HG03342 (cell line): ENCODE measurements around the gene PAX9.

Source experiments
- ATAC-seq: cut with Tn5 transposase; IDR thresholded peaks from one replicate; pipeline ENCODE4 v1.9.1; 2021; ENCODE audit warnings: mild to moderate bottlenecking, moderate library complexity; ENCODE audit not compliant: unreplicated experiment

The PAX9 gene

DNA sequence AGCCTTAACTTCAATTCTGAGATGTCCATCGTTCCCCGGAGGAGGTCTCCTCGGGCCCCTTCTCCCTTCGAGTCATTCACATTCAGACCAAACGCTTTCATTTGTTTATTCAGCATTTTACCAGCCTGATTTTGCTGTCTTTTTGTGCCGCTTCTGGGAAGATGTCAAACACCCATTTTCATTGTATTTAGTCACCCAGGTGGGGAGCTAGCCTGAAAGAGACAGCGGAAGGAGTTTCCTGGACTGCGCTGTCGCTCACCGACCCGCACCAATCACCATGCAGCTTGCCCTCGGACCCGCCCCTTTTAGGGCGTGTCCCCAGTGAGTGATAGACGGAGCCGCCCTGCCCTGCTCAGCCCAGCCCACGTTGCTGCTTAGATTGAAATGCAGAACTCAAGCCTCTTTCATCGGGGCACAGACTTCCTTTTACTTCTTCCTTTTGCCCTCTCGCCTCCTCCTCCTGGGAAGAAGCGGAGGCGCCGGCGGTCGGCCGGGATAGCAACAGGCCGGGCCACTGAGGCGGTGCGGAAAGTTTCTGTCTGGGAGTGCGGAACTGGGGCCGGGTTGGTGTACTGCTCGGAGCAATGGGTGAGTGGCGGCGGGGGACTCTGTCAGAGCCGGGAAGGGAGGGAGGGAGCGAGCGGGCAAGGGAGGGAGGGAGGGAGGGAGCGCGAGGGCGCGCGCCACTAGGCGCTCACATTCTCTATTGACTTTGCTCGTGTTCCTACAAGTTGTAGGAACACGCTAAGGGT, at the start of gene PAX9:
TSS of gene PAX9 (plus strand) at position 355 of the 752 bp plus-strand sequence. CDS start at position 585, 230 bp downstream.
- ATAC-seq: no peak

DNA sequence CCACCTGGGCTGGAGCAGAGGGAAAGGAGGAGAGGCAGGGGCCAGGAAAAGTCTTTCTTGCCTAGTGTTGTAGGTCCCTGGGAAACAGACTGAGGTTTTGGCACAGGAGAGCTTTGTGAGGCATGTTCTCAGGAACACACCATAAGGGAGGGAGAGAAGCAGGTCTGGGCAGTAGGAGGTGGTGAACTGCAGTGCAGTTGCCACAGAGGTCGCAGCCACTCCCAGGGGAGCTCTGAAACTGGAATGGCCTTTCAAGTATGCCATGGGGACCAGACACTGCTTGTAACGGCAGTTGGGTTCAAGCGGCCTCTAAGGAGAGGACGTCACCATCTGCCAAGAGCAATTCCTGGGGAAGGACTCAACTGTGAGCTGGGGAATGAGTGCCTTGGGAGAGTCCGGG, 43.8 kb upstream of the PAX9 start:
- no peak for ATAC-seq

DNA sequence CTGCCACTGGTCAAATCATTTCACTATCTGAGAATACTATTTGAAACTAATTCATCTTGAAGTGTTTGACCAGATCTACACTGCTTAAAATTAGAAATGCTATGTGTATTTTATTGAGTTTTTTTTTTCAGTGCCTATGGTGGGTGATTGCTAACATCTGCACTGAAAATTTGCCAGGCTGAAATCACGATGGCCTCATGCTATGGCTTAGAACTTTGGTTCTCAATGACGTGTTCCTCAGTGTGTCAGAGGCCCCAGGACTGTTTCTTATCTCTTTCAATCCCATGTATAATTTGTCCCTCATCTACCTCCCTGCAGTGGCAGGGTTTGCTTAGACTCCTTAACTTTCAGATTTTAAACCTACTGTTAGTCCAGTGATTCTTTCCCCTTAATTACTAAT, 43.0 kb upstream of the PAX9 start:
- ATAC-seq: no peak

DNA sequence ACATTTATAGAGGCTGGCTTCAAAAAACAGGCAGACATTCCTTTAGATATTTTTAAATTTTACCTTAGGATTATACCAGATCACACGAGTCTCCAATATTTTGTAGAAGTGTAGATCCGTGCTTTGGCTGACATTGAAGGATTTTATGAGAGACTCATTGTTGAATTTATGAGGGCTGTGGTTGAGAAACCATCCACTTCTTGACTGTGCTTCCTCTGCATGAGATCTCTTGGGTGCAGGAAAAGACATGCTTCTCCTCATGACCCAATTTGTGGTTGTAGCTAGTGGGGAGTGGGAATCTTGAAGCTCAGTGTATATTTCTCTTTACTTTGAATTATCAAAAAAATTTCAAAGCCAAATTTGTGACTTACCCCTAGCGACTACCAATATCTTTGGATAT, 42.5 kb upstream of the PAX9 start:
- no peak for ATAC-seq

DNA sequence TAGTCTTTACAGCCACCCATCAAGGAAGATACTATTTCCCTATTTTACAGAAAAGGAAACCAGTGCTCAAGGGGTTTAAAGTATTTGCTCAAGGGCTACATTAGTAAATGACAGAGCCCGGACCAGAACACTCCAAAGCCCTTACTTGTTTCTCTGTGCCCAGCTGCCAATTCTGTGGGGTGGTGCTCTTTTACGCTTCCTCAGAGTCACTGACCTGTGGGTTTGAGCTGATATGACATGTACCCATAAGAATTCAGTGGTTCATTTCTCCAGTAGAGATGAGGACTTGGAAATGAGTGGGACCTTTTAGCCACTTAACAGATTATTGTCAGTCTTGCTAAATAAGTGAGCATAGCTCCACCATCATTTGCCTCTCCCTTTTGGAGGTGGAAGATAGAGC, 41.8 kb upstream of the PAX9 start:
- no peak for ATAC-seq

DNA sequence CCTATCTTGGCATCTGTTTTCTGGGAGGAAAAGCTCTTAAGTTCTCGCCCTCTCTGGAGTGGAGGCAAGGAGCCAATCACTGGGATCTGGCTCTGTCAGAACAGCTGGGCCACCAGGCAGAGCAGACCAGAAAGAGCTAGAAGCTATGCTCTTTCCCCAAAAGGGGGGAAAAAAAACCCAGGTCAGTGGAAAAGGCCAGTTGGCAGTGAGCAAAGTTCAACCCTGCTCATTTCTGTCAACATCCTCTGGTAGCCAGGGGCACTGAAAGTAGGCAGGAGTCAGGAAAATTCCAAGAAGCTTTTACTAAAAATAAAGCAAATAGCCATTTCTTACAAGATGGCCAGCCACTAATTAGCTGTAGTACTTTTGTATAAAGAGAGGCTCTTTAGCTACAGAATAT, 36.6 kb upstream of the PAX9 start:
- ATAC-seq: no peak

DNA sequence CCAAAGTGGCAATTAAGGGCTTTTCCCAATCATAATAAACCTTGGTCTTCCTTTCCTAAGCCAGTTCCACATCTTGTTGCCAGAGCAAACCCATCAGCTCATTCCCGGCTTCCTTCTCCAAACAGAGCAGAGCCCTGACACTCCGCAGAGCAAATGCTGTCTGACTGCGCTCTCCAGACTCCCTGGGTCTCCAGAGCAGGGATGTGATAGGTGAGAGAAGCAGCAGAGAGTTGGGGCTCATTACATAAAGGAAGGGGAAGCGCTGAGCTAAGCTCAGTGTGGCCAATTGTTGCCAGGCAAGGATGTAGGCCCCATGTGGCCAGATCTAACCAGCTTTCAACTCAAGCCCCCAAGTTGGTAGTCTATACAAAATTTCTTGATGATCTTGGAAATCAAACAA, 36.2 kb upstream of the PAX9 start:
- ATAC-seq: no peak

DNA sequence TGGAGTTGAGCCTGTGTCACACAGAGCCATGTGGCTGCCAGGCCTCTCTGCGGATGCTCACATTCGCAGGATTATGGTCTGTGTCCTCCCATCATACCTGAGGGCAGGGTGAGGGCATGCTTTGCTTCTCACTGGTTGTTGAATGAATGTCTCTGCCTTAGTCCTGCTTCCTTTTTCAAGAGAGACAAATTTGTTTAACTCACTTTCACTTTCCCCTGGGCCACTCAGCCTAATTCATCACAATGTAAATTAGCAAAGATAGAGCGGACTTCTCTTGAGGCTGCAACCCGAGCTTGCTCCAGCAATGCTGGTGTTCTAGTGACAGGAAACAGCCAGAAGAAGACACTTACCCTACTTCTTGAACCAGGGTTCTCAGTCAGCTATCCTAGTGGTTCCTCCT, 35.5 kb upstream of the PAX9 start:
- no peak for ATAC-seq

DNA sequence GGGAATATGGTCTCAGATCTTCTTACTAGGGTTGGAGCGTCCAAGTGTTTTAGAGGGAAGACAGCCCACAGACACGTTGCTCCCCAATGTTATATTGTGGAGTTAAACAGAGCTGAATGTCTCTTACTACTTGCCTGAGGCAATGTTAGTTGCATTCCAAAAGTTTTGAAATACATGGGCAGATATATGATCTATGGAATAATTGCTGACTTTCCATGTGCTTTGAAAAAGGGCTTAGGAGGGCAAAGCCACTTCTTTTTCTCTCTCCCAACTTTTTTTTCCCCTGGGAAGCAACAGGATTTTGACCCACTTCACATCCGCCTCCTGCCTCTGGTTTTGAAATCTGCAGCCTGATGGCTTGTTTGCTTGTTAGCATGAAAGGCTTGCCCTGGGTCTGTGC, 33.7 kb upstream of the PAX9 start:
- no peak for ATAC-seq

DNA sequence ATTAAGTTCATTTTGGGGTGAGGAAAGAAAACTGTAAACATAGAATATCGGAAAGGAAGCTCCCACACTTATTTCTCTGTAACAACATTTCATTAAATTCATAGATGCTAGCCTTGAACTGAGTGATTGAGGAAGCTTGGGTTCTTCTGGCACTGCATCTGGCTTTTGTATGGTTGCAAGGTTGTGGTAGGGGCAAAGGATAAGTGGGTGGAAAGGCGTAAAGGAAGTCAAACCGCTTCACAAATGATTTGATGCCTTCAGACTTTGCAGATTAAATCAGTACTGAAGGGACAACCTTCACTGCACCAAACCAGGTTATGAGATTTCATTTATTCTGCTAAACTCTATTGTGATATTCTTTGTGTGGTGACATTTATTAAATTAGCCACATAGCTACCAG, 28.1 kb upstream of the PAX9 start:
- ATAC-seq: no peak

DNA sequence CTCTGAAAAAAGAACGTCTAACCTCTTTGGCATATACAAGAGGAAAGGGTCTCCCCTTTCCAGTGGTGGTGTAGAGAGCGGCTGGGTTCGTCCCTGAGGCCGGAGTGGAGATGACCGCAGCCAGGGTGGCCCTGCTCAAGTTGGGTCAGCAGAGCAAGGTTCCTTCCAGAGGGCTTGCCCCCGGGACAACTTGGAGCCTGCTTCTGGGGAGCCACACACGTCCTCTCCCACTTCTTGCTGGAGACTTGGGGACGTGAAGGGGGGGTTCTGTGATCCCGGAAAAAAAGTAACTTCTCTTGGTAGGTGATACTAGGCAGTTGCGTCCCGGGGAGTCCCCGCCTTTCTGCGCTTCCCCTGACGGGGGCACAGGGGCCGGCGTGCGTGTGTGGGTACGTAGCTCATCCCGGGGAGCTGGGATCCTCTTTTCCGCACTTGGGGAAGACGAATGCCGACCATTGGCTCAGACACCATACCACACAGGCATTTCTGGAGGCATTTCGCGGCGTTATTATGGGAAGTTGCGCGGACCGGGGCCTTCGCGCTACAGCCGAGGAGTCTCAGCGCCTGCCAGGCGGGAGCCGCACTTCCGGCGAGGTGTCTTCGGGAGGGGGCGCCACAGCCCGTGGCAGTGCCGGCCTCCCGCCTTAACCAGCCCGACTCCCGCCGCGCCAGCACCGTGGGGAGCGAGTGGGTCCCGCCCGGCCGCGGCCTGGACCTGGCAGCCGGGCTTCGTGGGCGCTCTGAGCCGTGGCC, 14.8 kb upstream of the PAX9 start:
- ATAC-seq: no peak

DNA sequence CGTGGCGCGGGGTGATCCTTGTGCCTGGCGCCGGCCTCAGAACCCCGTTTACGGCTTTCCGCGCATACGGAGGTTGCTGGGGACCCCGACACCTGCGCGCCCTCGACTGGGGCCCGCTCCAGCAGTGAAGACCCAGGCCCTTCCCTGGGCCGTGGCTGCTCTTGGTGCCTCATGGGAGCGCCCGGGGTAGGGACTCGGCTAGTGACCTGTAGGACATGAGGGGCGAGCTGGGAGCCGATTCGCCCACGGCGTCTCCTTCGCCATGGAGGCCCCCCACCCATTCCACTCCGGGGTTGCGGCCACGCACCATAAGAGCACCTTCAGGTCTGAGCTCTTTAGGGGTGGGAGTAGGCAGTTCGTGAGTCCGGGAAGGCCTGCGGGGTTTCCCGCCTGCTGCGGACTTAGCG, 14.2 kb upstream of the PAX9 start:
- no peak for ATAC-seq

DNA sequence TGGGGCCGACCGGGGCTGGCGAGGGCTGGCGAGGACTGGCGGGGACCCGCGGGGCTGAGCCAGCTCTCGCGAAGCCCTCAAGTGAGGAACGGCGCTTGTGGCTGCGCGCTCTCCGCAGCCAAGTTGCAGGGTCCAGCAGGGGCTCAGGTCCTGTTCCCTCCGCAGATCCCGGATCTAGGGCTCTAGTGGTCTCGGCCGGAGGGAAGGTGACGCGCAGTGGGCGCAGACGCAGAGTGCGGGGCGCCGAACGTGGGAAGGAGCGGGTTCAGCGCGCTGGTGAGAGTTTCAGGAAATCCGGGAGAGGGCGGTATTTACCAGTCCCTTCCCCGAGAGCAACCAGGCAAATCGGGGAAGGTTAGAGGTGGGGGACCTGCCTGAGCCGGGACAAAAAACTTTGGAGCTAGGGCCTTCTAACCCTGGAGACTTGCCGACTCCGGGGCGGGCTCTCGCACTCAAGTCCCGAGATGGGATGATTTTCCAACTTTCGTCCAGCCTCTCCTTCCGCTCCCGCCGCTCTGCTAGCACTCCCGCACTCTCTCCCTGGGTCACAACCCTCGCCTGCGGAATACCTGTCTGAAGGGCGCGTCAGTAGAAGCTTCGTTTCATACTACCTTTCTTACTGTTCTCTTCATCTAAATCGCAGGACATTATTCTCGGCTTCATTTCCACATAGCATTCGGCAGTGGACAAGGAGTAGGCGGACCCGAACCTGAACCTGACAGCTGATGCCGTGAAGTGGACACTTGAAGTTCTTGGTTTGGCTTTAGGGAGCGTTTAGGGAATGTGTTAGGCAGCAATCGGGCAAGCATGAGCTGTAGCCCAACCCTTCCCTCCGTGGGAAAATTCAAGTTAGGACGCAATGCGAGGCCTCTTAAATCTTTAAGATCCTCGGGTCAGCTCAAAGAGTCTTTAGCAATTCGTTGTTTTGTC, 13.6 kb upstream of the PAX9 start:
- ATAC-seq: no peak

DNA sequence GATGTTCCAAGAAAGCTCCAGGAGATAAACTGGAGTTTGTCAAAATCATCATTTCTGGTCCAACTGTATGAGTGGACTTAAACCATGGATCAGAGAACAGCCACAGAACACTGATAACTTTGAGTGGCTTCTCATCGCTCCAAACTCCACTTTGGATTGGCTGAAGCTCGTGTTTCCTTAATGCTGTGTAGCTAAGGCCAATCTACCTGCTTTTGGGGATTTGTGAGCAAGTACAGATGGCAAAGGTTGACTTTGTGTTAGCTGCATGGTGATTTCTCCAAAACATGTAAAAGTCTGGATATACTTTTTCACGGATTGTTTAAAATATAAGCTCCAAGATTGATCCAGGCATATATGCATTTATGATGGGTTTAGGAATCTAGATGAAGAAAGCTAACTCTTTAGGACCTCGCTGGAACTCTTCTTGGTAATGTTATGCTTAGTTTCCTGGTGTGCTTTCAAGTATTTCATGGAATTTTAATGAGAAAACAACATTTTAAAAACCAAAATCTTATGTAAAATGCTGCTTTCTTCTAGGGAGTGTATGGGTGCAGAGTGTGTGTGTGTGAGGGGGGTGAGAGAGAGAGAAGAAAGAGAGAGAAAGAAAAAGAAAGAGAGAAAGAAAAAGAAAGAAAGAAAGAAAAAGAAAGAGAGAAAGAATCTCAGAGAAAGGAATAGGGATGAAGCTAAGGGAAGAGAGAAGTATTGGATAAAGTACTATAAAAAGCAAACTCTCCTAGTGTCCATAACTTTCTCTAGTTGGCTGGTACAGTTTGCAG, 11.6 kb upstream of the PAX9 start:
- ATAC-seq: no peak

DNA sequence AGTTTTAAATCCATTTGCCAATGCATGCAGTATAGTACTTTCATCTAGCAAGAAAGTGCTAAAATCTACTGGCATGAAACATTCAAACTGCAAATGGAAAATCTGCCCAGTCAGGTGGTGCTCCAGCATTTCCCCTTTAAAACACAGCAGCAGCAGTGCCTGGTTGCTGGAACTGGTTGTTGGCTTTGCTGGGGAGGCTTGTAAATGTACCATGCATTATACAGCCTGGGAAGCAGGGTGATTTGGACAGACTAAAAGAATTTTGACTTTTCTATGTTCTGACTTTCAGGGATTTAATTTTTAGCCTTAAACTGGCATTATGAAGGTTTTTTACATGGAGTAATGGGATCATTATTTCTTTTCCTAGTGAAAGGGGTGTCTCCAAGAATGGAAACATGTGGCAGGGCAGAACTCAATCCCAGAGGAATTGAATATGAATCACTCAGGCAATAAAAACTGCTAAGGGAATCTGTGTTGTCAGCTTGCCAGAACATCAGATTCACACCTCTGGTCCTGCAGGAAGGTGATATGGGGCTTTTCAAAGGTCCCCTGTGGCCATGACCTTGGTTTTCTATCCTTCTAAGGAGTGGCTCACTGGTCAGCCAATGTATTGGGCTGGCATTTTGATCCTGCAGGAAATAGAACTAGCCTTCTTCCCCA, 9.0 kb upstream of the PAX9 start:
- ATAC-seq: no peak

DNA sequence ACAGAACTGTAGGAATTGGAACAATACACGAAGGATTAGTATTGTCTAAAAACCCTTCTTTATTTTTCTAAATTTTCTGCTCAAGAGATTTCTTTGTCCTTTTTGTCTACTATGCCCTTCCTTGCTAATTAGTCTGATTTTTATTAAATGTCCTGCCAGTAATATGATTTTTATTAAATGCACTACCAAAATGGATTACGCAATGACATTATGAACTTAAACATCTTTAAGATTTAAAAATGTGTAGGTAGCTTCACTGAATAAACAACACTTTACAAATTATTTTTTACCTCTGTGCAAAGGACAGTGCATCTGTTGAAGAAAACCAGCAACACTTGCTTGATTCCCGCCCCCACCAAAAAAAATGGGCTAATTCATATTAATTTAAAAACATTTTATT, 8.2 kb upstream of the PAX9 start:
- no peak for ATAC-seq

DNA sequence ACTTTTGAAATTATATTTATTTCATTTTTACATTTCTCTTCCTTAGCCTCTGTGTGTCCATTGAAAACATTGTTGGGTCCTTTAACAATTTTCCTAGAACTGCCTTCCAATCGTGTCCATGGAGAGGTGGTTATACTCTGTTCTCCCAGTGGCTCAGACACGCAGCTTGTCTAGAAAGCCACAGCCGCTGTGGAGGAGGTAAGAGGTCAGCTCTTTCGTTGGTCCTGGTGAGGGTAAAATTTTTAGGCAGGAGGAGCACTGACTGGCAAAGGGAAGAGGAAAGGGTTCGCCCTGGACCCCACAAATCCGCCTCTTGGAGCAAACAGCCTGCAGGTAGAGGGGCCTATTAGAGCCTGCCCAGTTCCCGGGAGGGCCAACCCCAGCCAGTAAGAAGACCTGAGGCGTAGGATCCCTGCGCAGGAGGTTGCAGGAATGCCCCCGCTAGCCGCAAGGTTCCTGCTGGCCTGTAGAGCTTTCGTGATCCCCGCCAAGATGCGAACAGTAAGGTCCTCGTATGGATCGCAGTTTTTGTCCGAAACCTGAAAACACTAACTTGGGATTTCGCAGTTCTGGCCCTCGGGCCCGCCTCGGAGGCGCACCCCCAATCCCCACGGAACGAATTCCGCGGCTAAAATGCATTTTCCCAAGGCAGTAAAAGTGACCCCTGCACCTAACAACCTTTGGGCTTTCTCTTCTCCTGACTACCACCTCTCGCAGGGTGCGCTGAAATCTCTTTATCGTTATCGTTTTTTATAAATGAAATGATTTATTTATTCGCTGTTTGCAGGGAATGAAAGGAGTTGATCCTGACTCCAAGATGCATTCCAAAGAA, 7.5 kb upstream of the PAX9 start:
- no peak for ATAC-seq

DNA sequence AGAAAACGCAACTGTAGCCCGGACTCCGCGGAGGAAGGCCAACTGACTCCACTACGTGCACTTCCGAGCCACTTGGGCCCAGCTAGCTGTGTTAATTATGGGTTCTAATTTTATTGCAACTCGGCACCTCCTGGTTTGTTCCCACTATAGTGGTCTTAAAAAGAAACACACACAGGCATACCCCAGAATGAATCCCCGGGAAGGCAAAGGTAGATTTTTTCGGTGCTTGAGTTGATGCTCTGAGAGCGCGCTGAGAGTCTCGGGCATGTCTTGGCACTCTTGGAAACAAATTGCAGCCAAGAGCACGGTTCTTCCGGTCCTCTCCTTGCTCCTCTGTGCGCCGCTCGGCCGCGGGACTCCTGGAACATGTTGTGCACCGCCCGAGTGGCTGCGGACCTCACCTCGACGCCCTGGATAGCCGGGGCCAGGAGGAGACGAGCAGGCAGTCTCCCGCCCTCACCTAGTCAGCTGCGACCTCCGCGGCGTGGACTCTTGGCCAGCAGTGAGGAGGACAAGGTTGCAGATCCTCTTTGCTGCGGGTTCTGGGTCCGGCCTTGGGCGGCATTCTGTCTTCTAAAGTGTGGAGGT, 6.8 kb upstream of the PAX9 start:
- ATAC-seq: no peak

DNA sequence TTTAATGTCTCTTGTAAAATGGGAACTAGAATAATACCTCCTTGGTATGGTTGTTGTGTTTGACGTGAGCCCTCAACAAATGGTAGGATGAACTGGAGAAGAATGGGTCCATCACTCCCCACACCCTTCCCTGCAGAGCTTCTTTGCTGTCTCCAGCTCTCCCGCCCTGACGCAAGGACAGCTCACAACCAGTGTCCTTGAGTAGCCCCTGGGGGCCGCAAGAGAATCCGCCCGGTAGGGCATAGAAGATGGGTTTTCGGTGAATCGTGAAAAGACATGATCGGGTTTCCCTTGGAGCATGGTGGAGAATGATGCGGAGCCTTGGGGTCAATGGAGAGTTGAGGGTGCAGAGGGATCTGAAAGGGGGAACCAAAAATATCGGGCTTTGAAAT, 6.1 kb upstream of the PAX9 start:
- no peak for ATAC-seq
